Spleen (tissue), 11 donors: ENCODE results near the gene CHST1. TPM values are rescaled to one million over a fixed set of nuclear protein-coding genes. Genes with fewer than 3 reads are reported as not detected.

Source experiments
- DNase-seq: peaks from one replicate; pipeline ENCODE4 v3.0.0-alpha.2; 2020
- H3K27ac ChIP-seq, 8 donors: fragments of 200-600 bp; sonication (generic) in 7 of 8; 1 replicate in 4 of 8; 2 replicates in 4 of 8; pipeline versions ENCODE4 v1.5.0 to v1.8.0; 2016 to 2021; ENCODE audit warnings: inconsistent platforms in 4 of 8, mild to moderate bottlenecking in 4 of 8, moderate library complexity in 1 of 8
- H3K27me3 ChIP-seq, 7 donors: fragments of 200-600 bp; sonication (generic) in 6 of 7; replicated peaks in 1 of 7; 1 replicate in 4 of 7; 2 replicates in 3 of 7; pipeline versions ENCODE4 v1.5.0 to v1.8.0; 2016 to 2021; ENCODE audit warnings: inconsistent platforms in 3 of 7, mild to moderate bottlenecking in 1 of 7
- H3K36me3 ChIP-seq, 6 donors: fragments of 200-600 bp; sonication (generic) in 5 of 6; 1 replicate in 4 of 6; 2 replicates in 2 of 6; pipeline versions ENCODE4 v1.5.0 to v1.8.0; 2016 to 2021; ENCODE audit warnings: inconsistent platforms in 2 of 6
- H3K4me1 ChIP-seq, 6 donors: fragments of 200-600 bp; sonication (generic) in 5 of 6; 1 replicate in 3 of 6; 2 replicates in 3 of 6; pipeline versions ENCODE4 v1.5.0 to v1.8.0; 2016 to 2021; ENCODE audit warnings: inconsistent platforms in 3 of 6
- H3K4me3 ChIP-seq, 8 donors: fragments of 200-600 bp; sonication (generic) in 7 of 8; 1 replicate in 4 of 8; 2 replicates in 4 of 8; pipeline versions ENCODE4 v1.5.0 to v1.8.0; 2016 to 2021; ENCODE audit warnings: inconsistent platforms in 4 of 8, mild to moderate bottlenecking in 4 of 8, moderate library complexity in 2 of 8
- H3K9me3 ChIP-seq, 8 donors: fragments of 200-600 bp; sonication (generic) in 7 of 8; 1 replicate in 4 of 8; 2 replicates in 4 of 8; pipeline versions ENCODE4 v1.5.0 to v1.8.0; 2016 to 2021; ENCODE audit warnings: inconsistent platforms in 4 of 8
- CTCF ChIP-seq, 11 experiments: fragments of 200-600 bp in 7 of 11; fragments of 450-650 bp in 4 of 11; sonication (generic) in 4 of 11; IDR thresholded peaks in 8 of 11; conservative IDR thresholded peaks in 3 of 11; 1 replicate in 7 of 11; 2 replicates in 4 of 11; pipeline versions ENCODE4 v1.4.0 to v1.8.0; 2016 to 2021; ENCODE audit warnings: antibody characterized with exemption in 11 of 11, inconsistent platforms in 4 of 11, mild to moderate bottlenecking in 1 of 11
- POLR2A ChIP-seq, 3 donors: fragments of 450-650 bp; IDR thresholded peaks; one replicate each; pipeline ENCODE4 v1.5.1; 2017; ENCODE audit warnings: antibody characterized with exemption in 3 of 3, mild to moderate bottlenecking in 1 of 3
- POLR2AphosphoS5 ChIP-seq, 3 donors: sonication (generic); formaldehyde crosslinking; IDR thresholded peaks; one replicate each; pipeline ENCODE4 v1.5.1; 2017; ENCODE audit warnings: antibody characterized with exemption in 3 of 3
- WGBS, 5 donors: extraction: QIAGEN DNeasy Blood & Tissue Kit in 3 of 5; methylation state at CpG; one replicate each; pipeline versions ENCODE4 v1.1.5 to v1.1.7; 2013 to 2018; 5-methylcytosine and 5-hydroxymethylcytosine counted together
- intact Hi-C: fragments of 100-400 bp; cut with DNase I; formaldehyde crosslinking; loops from one replicate; pipeline ENCODE4 v1.15.0; 2023; ENCODE audit warnings: low total_unique reads
- polyA plus RNA-seq, 3 donors: library from polyadenylated mRNA; stranded (reverse); fragments of 200-250 nt; gene quantifications; one replicate each; pipeline ENCODE4 v1.2.1, GENCODE V29; 2013
- total RNA-seq, 7 donors: library from RNA; depleted of rRNA in 3 of 7; stranded (reverse); fragments of >200 nt in 3 of 7; fragmentation: NEBNext Ultra II Directional in 4 of 7; extraction: Animal tissue kit (Norgen Biotek cat#: 25700) in 4 of 7; gene quantifications; one replicate each; pipeline versions ENCODE4 v1.1.0 to v1.2.1, GENCODE V29; 2016 to 2021
- donor health status: healthy with polysubstance abuse.
- donor health status: DM: no; HTN: no; CAD: no; lungs with moderate emphysema.
- donor health status: DM: no; HTN: no; CAD: no.
- donor health status: Bipolar disorder and iron deficiency.
- donor health status: healthy.
- donor health status: DM: no; HTN: no; CAD: no.
- donor health status: DM: yes; HTN: yes; CAD: no.

Gene CHST1
- total and polyA plus RNA-seq, 10 donors = 1.1 to 18.9 (median 6.2) TPM

DNA sequence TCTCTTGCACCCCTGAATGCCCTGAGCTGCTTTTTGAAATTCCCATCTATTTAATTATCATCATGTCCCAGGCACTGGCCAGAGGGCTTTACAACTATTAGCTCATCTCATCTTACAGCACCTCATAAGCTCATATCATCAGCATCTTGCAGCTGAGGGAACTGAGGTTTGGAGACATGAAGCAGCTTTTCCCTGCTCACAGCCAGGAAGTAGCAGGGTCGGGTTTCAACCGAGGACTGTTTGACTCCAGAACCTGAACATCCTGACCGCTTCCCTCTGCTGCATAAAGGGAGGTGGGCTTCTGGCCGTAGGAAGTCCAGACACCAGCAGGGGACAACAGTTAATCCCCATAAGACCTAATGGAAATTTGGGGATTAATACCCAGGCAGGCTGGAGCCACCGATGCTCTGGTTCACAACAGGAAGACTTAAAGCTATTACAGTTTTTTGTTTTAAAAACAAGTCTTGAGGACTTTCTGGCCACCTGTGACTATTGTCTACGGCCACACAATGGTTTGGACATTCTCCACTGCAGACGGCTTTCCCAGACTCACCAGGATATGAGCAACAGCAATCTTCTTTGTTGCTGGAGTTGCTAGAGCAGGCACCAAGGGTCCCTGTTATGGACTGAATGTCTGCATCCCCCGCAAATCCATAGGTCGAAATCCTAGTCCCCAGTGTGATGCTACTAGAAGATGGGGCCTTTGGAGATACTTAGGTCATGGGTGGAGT, 47.4 kb downstream of the CHST1 start:
- DNase-seq = no peak
- Histone ChIP-seq H3K9me3 (peaks cover 0 to 26% (median 18%) of the 10 kb centered on the region in 8 donors), H3K36me3 (no peaks in the 10 kb centered on the region), H3K27ac (no peak overlapping the region), H3K4me1 (no peaks in the 10 kb centered on the region), H3K27me3 (peaks cover 0 to 48% (median 0%) of the 10 kb centered on the region in 7 donors), H3K4me3 (no peak overlapping the region)
- intact Hi-C loops = no loop called here
- 41 to 53% (median 43%) methylated on average over 9 of the region's 9 CpGs for WGBS, 5 donors
- TF ChIP-seq CTCF (IDR thresholded peaks at IDR 0.05 in 8 of 11, conservative IDR thresholded peaks at IDR 0.05 in 3 of 11) (no peak), POLR2A (IDR thresholded peaks at IDR 0.05) (no peak)

DNA sequence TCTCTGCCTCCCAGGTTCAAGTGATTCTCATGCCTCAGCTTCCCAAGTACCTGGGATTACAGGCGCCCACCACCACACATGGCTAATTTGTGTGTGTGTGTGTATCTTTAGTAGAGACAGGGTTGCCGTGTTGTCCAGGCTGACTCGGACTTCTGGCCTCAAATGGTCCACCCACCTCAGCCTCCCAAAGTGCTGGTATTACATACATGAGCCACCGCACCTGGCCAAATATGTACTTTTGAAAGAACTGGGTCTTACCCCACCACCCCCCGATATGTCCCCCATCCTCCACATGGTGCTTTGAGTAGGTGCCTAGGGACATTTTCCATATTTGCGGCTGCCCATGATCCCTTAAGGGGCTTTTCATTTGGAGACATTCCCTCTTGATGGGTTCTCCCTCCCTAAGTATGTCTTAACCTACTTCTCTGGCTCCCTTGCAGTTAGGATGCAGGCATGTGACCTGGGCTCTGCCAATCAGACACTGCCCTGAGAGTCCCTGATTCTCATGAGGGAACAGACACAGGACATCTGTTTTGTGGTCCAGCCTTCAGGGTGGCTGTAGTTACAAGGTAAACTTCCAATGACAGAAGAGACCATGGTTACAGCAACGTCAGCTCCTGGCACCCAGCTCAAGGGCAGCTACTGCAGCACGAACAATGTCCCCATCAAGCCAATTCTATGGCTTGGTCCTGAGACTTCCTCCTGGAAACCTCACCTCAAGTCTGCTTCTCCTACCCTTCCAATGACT, 48.4 kb downstream of the CHST1 start:
- Histone ChIP-seq H3K4me1 (no peaks in the 10 kb centered on the region), H3K27ac (no peak overlapping the region), H3K27me3 (peaks cover 0 to 40% (median 0%) of the 10 kb centered on the region in 7 donors), H3K4me3 (no peak overlapping the region), H3K36me3 (no peaks in the 10 kb centered on the region), H3K9me3 (peaks cover 0 to 25% (median 18%) of the 10 kb centered on the region in 8 donors)
- TF ChIP-seq POLR2A (IDR thresholded peaks at IDR 0.05) (no peak), CTCF (IDR thresholded peaks at IDR 0.05 in 8 of 11, conservative IDR thresholded peaks at IDR 0.05 in 3 of 11) (no peak), POLR2AphosphoS5 (IDR thresholded peaks at IDR 0.05) (no peak)
- WGBS, 5 donors = 85 to 89% (median 86%) methylated on average over 8 of the region's 8 CpGs
- intact Hi-C loops = no loop called here
- no peak for DNase-seq

DNA sequence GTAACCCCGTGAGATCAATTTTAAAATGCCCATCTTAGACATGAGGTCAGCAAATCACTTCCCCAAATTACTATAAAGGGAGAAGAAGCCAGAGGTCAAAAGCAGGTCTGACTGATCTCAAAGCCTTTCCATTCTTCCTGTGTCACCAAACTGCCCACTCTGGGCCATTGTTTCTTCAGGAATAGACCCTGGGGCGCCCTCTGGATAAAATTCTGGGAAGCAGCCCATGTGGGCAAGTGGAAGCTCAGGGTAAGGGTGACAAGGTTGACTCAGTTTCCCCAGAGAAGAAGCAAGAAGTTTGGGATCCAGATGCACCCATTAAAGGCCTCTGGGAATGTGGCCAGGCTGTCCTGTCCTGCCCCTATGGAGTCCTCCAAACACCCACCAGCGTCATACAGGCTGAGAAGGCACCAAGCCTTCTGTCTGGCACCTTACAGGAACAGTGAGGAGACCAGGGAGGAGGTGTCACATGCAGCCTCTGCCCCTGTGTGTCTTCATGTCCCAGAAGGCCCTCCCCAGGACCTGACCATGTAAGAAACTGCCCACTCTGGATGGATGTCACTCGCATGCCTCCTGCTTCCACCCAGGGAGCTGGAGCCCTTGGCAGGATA, 50.1 kb downstream of the CHST1 start:
- Histone ChIP-seq H3K9me3 (peaks cover 0 to 8% (median 4%) of the 10 kb centered on the region in 8 donors), H3K27me3 (peaks cover 0 to 40% (median 0%) of the 10 kb centered on the region in 7 donors), H3K27ac (no peak overlapping the region), H3K4me3 (no peak overlapping the region), H3K4me1 (peaks cover 0 to 11% (median 4%) of the 10 kb centered on the region in 6 donors), H3K36me3 (no peaks in the 10 kb centered on the region)
- intact Hi-C loops = no loop called here
- WGBS, 5 donors = 69 to 75% (median 74%) methylated on average over 3 to 4 of the region's 4 CpGs
- TF ChIP-seq POLR2A (IDR thresholded peaks at IDR 0.05) = no peak
- no peak for TF ChIP-seq POLR2AphosphoS5 (IDR thresholded peaks at IDR 0.05)
- TF ChIP-seq CTCF (IDR thresholded peaks at IDR 0.05 in 8 of 11, conservative IDR thresholded peaks at IDR 0.05 in 3 of 11) = no peak
- no peak for DNase-seq
